HEK293T (cell line): ENCODE measurements around the gene SLC25A1.

ENCODE experiments used
- ELF4 ChIP-seq: fragments of 450-650 bp; IDR thresholded peaks from 2 replicates; pipeline ENCODE4 v1.6.1; 2017; ENCODE audit warnings: antibody characterized with exemption
- FOXM1 ChIP-seq: fragments of 450-650 bp; IDR thresholded peaks from 2 replicates; pipeline ENCODE4 v1.6.1; 2017; ENCODE audit warnings: mild to moderate bottlenecking, borderline replicate concordance
- HDGF ChIP-seq: fragments of 450-650 bp; IDR thresholded peaks from 2 replicates; pipeline ENCODE4 v1.6.1; 2017; ENCODE audit warnings: antibody characterized with exemption, borderline replicate concordance

GRCh38 chr22:19201130-19201868 lies 22.8 kb upstream of the SLC25A1 start:
- TF ChIP-seq FOXM1 (no peak), HDGF (no peak), ELF4 (no peak)
